ENCODE results near the gene CFAP74. TPM values are rescaled to one million over a fixed set of nuclear protein-coding genes. Genes with fewer than 3 reads are reported as not detected.
"Not testable (repeated sequence)": the region's sequence is repeated elsewhere in the genome, so short reads cannot be mapped to it uniquely, and the experiment has no call there.

The CFAP74 gene
- total RNA-seq, 2 experiments from 2014 or later, result not detected

DNA sequence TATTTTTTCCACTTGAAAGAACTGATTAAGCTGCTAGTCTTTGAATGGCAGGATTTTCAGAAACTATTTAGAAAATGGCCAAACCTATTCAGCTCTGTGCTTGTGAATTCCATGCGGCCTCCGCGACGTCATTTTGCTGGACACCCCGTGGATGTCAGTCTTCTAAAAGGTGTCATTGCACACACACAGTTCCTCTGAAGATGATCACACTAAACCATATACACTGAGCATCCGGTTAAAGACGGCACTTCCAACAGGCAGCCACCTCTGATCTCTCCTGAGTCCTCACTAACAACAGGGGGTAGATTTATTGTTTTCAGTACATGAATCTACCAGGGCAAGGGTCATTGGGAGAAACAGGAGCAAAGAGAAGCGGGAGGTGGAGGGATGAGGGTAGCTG, 9.1 kb downstream of the CFAP74 start:
- POLR2A ChIA-PET, result no interaction called here

DNA sequence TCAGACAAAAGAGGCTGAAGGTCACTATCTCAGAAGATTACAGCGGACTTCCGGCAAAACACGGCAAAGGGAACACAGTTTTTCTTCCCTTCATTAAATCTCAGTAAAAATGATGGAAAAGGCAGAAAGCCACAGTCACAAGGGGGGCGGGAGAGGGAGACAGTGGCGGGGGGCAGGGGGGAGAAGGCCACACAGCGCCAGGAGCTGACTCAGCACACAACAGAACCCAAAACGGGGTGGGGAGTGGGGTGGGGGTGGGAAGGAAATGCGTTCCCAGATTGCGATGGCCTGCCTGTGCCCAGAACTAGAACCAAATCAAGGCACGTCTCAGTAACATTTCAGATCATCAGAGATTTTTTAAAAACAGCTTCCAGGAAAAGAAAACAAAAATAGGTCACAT, 13.4 kb downstream of the CFAP74 start:
- ChIA-PET POLR2A (interaction anchor here (0.6 kb wide), 1 partner anchor 16 kb away, joined by 5 read pairs; no protein-coding TSS in a partner anchor), CTCF (no interaction called here)

More for the DNA sequence above, 9.1 kb downstream of the CFAP74 start:
- CTCF ChIA-PET, result no interaction called here

DNA sequence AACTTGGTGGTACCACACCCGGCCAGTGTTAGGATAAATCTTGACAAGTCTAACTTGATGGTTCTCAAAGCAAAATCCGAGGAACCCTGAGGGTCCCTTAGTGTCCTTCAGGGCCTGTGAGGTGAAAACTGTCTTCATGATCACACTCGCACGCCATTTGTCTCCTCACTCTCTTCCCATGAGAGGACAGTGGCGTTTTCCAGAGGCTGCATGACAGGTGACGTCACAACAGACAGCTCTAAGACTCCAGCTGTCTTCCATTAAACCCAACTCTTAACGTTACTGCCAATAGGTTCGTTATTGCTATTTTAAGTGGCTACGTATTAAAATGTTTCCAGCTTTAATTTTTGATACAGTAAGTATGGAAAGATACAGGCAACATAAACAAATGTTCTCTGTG, 13.8 kb downstream of the CFAP74 start:
- ChIA-PET POLR2A (no interaction called here), CTCF (no interaction called here)

DNA sequence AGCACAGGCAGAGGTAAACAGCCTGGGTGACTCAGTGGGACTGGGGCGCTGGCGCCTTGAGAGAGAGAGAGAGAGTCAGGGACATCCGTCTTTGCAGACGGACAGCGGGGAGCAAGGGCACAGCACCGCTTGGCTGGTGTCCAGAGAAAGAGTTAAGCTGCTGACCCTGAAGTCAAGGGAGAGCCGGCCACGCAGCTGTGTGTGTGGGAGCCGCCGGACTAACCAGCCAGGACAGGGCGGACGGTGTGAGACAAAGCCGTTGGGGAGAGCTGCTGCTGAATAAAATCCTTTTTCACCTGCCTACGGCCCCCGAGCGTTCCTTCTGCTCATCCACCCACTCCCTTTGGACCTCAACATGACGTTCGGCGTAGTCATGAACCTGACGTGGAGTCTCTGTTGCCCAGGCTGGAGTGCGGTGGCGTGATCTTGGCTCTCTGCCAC, 14.5 kb downstream of the CFAP74 start:
- POLR2A ChIA-PET, result no interaction called here
- CTCF ChIA-PET, result no interaction called here

DNA sequence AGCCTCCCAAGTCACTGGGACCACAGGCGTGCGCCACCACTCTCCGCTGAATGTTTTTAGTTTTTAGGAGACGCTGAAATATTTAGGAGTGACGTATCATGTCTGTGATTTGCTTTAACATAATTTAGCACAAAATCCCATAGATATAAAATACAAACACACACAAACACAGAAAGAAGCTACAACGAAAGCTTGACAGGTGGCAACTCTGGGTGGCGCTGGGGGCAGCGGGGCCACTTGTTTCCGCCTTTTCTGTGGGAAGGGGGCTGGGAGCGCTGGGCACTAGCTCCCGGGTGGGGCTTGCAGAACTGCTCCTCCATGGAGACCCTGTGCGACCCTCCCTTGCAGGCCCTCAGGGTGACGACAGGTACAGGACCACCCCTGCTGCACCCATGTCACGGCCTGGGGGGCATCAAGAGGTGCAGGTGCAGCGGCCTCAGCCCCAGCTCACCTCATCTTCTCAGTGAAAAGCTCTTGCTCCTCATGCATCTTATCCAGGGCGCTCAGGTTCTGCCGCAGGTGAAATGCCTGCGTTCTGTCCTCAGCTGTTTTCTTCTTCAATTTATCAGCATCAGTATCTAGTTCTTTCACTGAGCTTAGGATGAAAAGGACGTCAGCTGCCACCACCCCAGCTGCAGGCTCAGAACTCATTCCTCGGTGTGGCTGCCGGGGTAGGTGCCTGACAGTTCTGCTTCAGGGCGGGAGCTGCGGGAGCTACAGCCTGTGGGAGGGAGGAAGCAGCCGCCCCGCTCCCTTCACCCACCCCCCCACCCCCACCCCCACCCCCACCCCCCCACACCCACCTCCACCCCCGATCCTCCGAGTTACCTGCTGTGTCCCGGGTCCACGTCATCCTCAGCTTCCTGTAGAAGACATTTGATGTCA, 15.3 kb downstream of the CFAP74 start:
- POLR2A ChIA-PET, result no interaction called here
- CTCF ChIA-PET, result interaction anchor here (1.6 kb wide), 1 partner anchor 57 kb away, joined by 6 read pairs; no protein-coding TSS in a partner anchor

DNA sequence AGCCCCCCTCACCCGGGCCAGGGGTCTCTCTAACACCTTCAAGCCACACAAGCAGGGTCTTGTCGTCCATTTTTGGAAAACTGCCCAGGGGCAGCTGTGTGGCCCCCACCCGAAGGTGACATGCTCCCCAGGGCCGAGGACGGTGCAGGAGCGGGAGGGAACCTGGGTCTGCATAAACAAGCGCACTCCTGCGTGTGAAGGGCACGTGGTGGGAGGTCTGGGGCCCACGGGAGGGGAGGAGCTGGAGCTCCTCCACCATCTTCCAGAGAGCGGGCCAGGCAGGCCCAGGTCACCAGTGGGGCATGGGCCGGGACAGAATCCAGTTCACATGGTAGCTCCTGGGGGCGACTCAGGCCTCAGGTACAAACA, 16.5 kb downstream of the CFAP74 start:
- POLR2A ChIA-PET, result no interaction called here
- CTCF ChIA-PET, result interaction anchor here (1.6 kb wide), 1 partner anchor 58 kb away, joined by 6 read pairs; no protein-coding TSS in a partner anchor

DNA sequence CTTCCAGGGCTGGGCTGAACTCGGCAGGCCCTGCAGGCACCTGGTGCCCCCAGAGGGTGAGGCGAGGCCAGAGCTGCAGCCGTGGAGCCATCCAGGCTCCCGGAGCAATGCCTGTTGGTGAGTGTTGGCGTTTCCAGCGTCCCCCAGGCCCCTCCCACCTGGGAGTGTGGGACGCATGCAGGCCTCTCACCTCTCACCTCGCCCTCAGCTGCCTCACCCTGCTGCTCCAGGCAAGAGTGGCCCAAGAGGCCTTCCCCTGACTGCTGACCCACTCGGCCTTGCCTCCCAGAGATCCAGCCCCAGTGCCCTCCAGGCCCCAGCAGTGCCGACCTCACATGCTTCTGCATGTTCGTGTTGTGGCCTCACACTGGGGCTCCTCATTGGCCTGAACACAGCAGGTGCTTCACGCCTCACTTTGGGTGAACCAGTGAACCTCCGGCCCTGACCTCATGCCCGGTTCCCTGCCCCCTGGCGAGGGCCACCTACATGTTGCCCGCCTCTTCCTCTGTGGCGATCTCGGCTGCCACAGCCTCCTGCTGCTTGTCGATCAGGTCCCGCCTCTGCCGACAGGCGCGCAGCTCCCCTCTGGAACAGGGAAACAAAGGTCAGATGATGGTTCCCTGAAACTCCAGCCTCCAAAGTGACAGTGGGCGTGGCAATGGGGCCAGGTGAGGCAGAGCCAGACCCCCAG, 17.0 kb downstream of the CFAP74 start:
- POLR2A ChIA-PET, result no interaction called here
- CTCF ChIA-PET, result interaction anchor here (1.6 kb wide), 1 partner anchor 59 kb away, joined by 6 read pairs; no protein-coding TSS in a partner anchor

DNA sequence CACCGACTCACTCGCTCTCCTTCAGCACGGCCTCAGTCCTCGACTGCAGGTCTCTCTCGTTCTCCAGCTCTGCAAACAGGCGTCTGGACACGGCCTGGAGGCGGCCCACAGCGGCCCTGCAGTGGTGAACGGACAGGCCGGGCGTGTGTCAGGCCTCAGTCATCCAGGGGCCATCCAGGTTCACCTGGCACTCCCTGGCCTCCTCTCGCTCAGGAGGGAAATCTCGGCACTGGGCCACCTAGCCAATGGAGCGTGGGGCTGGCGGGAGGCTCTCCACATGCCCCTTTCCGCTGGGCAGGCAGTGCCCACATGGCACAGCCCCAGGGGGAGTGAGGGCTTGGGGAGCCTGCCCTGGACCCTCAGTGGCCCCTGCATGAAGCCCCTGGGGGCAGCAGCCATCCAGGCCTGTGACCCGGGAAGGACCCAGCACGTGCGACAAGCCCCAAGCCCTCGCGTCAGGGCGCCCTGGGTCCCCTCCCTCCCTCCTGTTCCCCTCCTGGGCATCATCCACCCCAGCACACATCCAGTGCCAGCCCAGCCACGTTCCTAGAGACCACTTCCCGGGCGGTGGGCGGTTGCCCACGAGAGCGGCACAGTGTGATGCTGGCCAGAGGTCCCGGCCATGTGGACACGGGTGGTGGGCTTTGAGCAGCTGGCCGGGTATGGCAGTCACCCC, 18.1 kb downstream of the CFAP74 start:
- CTCF ChIA-PET, result no interaction called here

DNA sequence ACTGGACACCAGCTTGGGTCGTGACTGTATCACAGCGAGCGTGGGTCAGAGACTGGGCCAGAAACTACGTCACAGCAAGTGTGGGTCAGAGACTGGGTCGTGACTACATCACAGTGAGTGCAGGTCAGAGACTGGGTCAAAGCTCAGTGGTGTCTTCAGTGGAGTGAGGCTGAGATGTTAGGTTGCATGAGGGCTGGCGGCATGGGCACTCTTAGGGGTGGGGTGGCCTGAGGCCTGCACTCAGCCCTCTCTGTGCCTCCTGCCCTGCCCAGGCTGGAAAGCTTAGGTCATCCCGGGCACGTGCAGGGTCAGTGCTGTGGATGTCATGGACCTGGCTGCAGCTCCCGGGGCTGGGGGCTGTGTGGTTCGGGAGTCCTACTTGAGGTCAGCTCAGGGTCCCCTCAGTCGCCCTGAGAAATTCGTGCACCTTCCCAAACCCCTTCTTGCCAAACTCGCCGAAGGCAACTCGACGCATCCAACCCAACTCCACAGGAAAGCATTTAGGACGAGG, 19.0 kb downstream of the CFAP74 start:
- CTCF ChIA-PET, result no interaction called here
- POLR2A ChIA-PET, result no interaction called here

More for the DNA sequence above, 18.1 kb downstream of the CFAP74 start:
- POLR2A ChIA-PET, result no interaction called here

DNA sequence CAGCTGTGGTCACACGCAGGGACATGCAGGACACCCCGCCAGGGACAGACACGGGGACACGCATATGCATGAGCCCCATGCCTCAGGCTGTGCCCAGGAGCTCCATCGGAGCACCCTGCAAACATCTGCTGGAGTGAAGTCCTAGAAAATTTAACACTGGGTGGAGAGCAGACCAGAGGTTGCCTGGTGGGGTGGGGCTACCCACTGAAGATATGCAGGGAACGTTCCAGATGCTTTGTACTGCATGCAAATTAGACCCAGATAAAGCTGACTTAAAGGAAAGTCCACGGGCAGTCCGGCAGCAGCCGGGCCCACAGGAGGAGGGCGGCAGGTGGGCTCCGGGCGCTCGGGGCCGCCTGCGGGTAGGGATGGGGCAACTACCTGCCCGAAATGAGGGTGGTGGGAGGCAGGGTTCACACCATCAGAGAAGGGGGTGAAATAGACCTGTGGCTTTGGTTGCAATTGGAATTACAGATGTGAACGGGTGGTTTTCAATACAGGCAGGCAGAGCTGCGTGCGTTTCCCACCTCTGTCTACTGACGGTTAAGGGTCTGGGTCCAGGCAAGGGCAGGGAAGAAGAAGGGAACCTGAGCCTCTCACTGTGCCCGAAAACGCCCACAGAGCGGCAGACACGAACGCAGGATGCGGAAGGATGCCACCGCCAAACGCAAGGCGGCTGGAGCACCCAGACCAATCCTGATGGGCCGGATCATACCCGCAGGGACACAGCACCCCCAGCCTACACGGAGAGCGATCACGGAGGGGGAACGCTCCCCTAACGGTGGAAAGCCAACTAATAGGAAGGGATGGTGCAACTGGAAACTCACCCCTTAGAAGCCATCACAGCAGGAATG, 21.0 kb downstream of the CFAP74 start:
- ChIA-PET POLR2A (no interaction called here), CTCF (no interaction called here)

DNA sequence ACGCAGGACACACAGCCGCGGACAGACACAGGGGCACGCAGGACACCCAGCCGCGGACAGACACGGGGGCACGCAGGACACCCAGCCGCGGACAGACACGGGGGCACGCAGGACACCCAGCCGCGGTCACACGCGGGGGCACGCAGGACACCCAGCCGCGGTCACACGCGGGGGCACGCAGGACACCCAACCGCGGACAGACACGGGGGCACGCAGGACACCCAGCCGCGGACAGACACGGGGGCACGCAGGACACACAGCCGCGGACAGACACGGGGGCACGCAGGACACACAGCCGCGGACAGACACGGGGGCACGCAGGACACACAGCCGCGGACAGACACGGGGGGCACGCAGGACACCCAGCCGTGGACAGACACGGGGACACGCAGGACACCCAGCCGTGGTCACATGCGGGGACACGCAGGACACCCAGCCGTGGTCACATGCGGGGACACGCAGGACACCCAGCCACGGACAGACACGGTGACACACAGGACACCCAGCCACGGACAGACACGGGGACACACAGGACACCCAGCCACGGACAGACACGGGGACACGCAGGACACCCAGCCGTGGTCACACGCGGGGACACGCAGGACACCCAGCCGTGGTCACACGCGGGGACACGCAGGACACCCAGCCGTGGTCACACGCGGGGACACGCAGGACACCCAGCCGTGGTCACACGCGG, 21.8 kb downstream of the CFAP74 start:
- CTCF ChIA-PET, POLR2A ChIA-PET: not testable (repeated sequence)

DNA sequence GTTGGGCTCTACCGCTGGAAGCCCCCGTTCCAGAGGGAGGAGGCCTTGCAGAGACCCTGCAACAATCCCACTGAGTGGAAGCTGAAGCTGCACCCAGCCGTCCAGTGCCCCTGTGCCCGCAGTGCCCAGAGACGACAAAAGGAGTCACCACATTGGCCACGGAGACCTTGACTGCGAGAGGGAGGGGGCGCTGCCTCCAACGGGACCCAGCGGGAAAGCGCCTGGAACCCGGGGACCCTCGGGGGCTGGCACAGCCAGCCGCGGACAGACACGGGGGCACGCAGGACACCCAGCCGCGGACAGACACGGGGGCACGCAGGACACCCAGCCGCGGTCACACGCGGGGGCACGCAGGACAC, 22.5 kb downstream of the CFAP74 start:
- ChIA-PET POLR2A (no interaction called here), CTCF (no interaction called here)

DNA sequence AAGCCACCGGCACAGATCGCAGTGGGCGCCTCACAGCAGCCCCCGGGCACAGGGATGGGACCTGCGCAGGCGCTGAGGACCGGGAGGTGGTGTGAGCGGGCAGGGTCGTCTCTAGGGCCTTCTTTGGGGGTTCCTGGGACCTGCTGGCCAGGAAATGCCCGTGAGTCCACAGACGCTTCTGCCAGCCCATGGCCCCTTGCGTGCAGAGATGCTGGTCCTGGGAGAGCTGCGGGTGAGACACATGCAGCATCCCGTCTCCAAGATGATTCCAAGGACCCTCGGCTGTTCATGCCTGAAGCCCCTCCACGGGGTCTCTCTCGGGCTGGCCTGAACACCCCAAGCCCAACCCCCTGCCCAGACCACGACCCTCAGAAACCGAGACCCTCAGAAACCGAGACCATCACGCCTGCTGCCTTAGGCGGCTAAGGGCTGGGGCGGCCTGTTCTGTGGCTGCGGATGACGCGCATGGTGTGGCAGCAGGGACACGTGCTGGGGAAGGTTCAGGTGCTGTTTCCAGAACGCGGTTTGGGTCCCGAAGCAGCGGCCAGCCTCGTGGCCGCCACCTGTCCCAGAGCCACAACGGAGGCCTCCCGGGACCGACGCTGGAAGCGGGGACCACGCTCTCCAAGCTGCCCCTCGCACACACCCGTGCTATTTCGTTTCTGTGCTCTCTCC, 23.0 kb downstream of the CFAP74 start:
- POLR2A ChIA-PET, result no interaction called here

DNA sequence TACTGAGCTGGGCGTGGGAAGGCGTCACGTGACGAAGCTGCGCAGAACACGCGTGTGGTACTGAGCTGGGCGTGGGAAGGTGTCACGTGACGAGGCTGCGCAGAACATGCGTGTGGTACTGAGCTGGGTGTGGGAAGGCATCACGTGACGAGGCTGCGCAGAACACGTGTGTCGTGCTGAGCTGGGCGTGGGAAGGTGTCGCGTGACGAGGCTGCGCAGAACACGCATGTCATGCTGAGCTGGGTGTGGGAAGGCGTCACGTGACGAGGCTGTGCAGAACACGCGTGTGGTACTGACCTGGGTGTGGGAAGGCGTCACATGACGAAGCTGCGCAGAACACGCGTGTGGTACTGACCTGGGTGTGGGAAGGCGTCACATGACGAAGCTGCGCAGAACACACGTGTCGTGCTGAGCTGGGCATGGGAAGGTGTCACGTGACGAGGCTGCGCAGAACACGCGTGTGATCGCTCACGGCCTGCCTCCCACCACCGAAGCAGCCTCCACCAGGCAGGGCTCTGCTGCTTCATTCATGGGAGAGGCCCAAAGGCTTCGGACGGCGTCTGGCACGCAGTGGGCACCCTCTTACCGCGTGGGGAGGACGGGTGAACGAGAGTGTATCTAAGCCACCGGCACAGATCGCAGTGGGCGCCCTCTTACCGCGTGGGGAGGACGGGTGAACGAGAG, 24.0 kb downstream of the CFAP74 start:
- ChIA-PET CTCF (no interaction called here), POLR2A (no interaction called here)

More for the DNA sequence above, 23.0 kb downstream of the CFAP74 start:
- CTCF ChIA-PET, result no interaction called here

DNA sequence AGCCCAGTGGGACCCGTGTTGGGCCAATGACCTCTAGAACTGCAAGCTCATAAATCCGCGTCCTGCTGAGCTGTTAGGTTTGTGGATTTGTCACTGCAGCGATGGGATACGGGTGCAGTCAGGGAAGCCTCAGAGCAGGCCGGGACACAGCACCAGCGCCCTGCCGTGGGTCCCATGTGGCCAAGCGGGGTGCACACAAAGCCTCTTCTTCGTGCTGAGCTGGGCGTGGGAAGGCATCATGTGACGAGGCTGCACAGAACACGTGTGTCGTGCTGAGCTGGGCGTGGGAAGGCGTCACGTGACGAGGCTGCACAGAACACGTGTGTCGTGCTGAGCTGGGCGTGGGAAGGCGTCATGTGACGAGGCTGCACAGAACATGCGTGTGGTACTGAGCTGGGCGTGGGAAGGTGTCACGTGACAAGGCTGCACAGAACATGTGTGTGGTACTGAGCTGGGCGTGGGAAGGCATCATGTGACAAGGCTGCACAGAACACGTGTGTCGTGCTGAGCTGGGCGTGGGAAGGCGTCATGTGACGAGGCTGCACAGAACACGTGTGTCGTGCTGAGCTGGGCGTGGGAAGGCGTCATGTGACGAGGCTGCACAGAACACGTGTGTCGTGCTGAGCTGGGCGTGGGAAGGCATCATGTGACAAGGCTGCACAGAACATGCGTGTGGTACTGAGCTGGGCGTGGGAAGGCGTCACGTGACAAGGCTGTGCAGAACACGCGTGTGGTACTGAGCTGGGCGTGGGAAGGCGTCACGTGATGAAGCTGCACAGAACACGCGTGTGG, 24.7 kb downstream of the CFAP74 start:
- CTCF ChIA-PET, POLR2A ChIA-PET: not testable (repeated sequence)

DNA sequence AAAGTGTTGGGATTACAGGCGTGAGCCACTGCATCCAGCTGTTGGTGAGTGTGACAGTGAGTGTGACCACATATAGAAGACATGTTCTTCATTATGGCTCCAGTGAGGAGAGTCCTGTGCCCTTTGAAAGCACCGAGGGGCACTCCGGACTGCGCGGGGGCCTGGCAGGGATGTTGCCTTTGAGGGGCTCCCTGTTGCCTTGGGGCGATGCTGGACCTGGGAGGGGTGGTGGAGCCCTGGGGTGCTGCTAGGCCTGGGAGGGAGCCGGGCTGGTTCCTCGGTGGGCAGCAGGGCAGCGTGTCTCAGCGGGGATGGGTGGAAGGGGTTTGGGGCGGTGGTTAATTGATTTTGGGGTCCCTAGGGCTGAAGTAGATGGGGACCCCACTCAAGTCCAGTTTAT, 25.5 kb downstream of the CFAP74 start:
- CTCF ChIA-PET, result no interaction called here

DNA sequence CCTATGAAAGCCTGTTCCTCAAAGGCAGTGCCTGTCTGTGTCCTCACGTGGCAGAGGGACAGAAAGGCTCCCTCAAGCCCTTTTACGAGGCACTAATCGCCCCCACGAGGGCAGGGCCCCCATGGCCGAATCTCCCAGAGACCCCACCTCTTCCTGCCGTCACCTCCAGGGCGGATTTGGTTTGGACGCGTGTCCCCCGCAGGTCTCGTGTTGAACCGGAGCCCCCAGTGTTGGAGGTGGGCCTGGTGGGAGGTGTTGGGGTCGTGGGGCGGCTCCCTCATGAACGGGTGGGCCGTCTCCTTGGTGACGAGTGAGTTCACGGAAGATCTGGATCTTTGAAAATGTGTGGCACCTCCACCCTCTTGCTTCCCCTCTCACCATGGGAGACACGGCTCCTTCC, 27.6 kb downstream of the CFAP74 start:
- CTCF ChIA-PET, result no interaction called here
- POLR2A ChIA-PET, result no interaction called here

More for the DNA sequence above, 25.5 kb downstream of the CFAP74 start:
- POLR2A ChIA-PET, result no interaction called here

Measured in activated CD8-positive, alpha-beta memory T cell treated with anti-CD3 and anti-CD28 coated beads for 36 hours (primary cell).